Activated CD4-positive, alpha-beta T cell treated with anti-CD3 and anti-CD28 coated beads for 24 hours (primary cell): ENCODE results near the gene IHH.

Experiments used
- DNase-seq, 2 donors: peaks; one replicate each; pipeline ENCODE4 v3.0.0-alpha.2; 2020; ENCODE audit warnings: low read depth in 2 of 2

Gene IHH

GRCh38 chr2:219076253-219076652, 15.5 kb upstream of the IHH start:
- no peak for DNase-seq

- no peak for DNase-seq
These were observed 12.8 kb upstream of the IHH start for GRCh38 chr2:219073413-219074129.

- DNase-seq, result no peak
These were observed 12.1 kb upstream of the IHH start for GRCh38 chr2:219072741-219073250.

GRCh38 chr2:219071131-219071816, 10.6 kb upstream of the IHH start:
- no peak for DNase-seq

GRCh38 chr2:219065484-219065883, 4.8 kb upstream of the IHH start:
- DNase-seq, result no peak

GRCh38 chr2:219062081-219062480, 1.4 kb upstream of the IHH start:
- no peak for DNase-seq

- no peak for DNase-seq
These were observed 717 bp downstream of the IHH start for GRCh38 chr2:219059725-219060682.

- DNase-seq, result no peak
These were observed 1.4 kb downstream of the IHH start for GRCh38 chr2:219059375-219059724.

- no peak for DNase-seq
These were observed 2.0 kb downstream of the IHH start for GRCh38 chr2:219058541-219059374.

GRCh38 chr2:219057709-219058540, 2.8 kb downstream of the IHH start:
- DNase-seq, result peak; percentile 66 to 80

GRCh38 chr2:219056896-219057708, 3.6 kb downstream of the IHH start:
- DNase-seq, result no peak

- DNase-seq, result no peak
These were observed 4.4 kb downstream of the IHH start for GRCh38 chr2:219056176-219056895.

GRCh38 chr2:219054956-219055903, 5.5 kb downstream of the IHH start:
- DNase-seq, result no peak

- DNase-seq, result no peak
These were observed 11.4 kb downstream of the IHH start for GRCh38 chr2:219049282-219049681.

- DNase-seq, result no peak
These were observed 14.7 kb downstream of the IHH start for GRCh38 chr2:219045937-219046550.

- DNase-seq, result no peak
These were observed 18.0 kb downstream of the IHH start for GRCh38 chr2:219042750-219043149.

GRCh38 chr2:219042157-219042556, 18.6 kb downstream of the IHH start:
- no peak for DNase-seq
